ENCODE results near the gene SH2B2. TPM values are rescaled to one million over a fixed set of nuclear protein-coding genes. Genes with fewer than 3 reads are reported as not detected.

The SH2B2 gene
- total and polyA plus RNA-seq, 4 experiments from 2014 or later: 0.69 to 1.2 (median 0.79) TPM; not detected in 1

DNA sequence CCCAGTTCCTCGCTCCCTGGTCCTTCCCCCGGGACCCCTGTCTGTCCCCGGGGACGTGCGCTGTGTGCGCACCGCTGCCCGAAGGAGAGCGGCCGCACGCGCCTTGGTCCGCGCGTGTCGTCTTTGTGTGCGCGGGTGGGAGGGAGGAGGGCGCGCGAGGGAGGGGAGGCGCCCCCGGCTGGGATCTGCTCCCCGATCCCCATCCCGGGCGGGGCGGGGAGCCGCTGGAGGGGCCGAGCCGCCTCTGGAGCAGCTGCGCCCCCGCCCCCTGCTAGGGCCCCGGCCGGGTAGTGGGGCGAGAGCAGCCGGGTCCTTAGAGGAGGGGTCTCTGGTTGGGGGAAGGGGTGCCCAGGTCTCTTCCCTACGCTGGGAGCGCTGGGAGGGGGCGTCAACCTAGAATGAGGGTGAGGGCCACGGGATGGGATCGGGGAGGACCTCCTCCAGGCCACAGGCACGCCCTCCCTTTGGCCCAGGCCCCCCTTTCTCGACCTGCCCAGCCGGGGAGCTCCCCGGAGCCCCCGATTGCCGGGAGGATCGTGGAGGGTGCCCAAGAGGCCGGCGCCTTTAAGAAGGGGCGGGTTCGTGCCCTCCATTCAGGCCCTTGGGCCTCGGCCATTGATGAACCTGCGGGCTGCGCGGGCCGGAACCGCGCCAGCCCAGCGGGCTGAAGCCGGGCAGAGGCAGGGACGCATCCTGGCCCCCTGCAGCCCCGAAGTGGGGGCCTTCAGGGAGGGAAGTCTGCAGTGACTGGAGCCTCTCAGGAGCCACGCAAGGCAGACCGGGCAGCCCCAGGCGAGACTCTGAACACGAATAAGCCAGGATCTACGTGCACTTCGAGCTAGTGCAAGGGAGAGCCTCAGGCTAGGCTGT, 678 bp downstream of the SH2B2 start:
- intact Hi-C loops (cut with micrococcal nuclease): loop anchor here (5.0 to 10.0 kb wide), 2 partner anchors 77 to 175 kb away; partner anchors contain the start of genes ALKBH4 and LRWD1
- peak in 1 of 5 donors; percentile 18 for DNase-seq
- peaks cover 19 to 51% (median 34%) of the 10 kb centered on the region in 4 donors for H3K4me1 Mint-ChIP-seq

DNA sequence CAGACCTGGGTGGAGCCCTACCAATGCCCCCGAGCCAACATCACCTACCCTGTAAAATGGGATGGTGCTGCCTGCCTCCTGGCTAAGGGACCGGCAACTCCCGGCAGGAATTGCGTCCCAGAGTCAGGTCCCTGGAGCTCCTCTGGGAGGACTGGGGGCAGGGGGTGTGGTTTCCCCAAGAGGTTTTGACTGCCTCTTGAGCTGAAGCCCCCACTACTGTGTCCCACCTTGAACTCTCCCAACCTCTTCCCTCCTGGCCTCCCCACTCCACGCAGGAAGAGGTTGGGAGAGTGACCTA, 1.3 kb downstream of the SH2B2 start:
- Histone ChIP-seq H3K27ac (ENCODE audit: low read depth, low read length) (no peak overlapping the region), H3K9me3 (ENCODE audit: control insufficient read depth in 1 of 2, low read length in 2 of 2) (no peaks in the 10 kb centered on the region), H3K36me3 (ENCODE audit: insufficient read depth, low read length) (no peaks in the 10 kb centered on the region), H3K4me1 (ENCODE audit: insufficient read depth, low read length) (peaks cover 41% of the 10 kb centered on the region), H3K27me3 (ENCODE audit: insufficient read depth, low read length) (no peaks in the 10 kb centered on the region), H3K4me3 (ENCODE audit: low read length in 2 of 2) (peak overlapping the region; percentile 29 to 68)
- Mint-ChIP-seq H3K9me3 (no peaks in the 10 kb centered on the region), H3K4me3 (peak overlapping the region in 6 of 8 donors; percentile 51 to 70 (median 66)), H3K27me3 (peaks cover 0 to 4% of the 10 kb centered on the region in 2 donors), H3K4me1 (peaks cover 19 to 51% (median 34%) of the 10 kb centered on the region in 4 donors), H3K36me3 (no peaks in the 10 kb centered on the region), H3K27ac (no peak overlapping the region)
- CTCF ChIA-PET (ENCODE audit: partially characterized antibody): interaction anchor here (0.5 to 0.7 kb wide), 2 partner anchors 8 to 1704 kb away, joined by 3 read pairs; no protein-coding TSS in a partner anchor
- intact Hi-C loops (cut with micrococcal nuclease): loop anchor here (5.0 to 10.0 kb wide), 2 partner anchors 77 to 174 kb away; partner anchors contain the start of genes ALKBH4 and LRWD1
- POLR2A ChIA-PET (ENCODE audit: partially characterized antibody): interaction anchor here (1.0 kb wide), 1 partner anchor 19 kb away, joined by 4 read pairs; no protein-coding TSS in a partner anchor
- no peak for DNase-seq

More for the DNA sequence above, 678 bp downstream of the SH2B2 start:
- no peaks in the 10 kb centered on the region for H3K27me3 ChIP-seq (ENCODE audit: insufficient read depth, low read length)
- H3K9me3 Mint-ChIP-seq: no peaks in the 10 kb centered on the region
- peak overlapping the region; percentile 63 to 83 (median 70) for H3K4me3 Mint-ChIP-seq
- H3K27ac Mint-ChIP-seq: no peak overlapping the region
- H3K27ac ChIP-seq (ENCODE audit: low read depth, low read length): peak overlapping the region; percentile 38
- H3K36me3 Mint-ChIP-seq: no peaks in the 10 kb centered on the region
- no peaks in the 10 kb centered on the region for H3K36me3 ChIP-seq (ENCODE audit: insufficient read depth, low read length)
- H3K9me3 ChIP-seq (ENCODE audit: control insufficient read depth in 1 of 2, low read length in 2 of 2): no peaks in the 10 kb centered on the region
- H3K4me3 ChIP-seq (ENCODE audit: low read length in 2 of 2): peak overlapping the region; percentile 29 to 68
- peaks cover 41% of the 10 kb centered on the region for H3K4me1 ChIP-seq (ENCODE audit: insufficient read depth, low read length)
- ChIA-PET CTCF (ENCODE audit: partially characterized antibody) (interaction anchor here (0.7 kb wide), 2 partner anchors 8 to 18 kb away, joined by 3 read pairs; no protein-coding TSS in a partner anchor), POLR2A (ENCODE audit: partially characterized antibody) (interaction anchor here (0.7 to 1.7 kb wide), 5 partner anchors 10 to 163 kb away, joined by 3 to 10 read pairs (median 4); partner anchors contain the start of gene PRKRIP1)
- peaks cover 0 to 4% of the 10 kb centered on the region in 2 donors for H3K27me3 Mint-ChIP-seq

DNA sequence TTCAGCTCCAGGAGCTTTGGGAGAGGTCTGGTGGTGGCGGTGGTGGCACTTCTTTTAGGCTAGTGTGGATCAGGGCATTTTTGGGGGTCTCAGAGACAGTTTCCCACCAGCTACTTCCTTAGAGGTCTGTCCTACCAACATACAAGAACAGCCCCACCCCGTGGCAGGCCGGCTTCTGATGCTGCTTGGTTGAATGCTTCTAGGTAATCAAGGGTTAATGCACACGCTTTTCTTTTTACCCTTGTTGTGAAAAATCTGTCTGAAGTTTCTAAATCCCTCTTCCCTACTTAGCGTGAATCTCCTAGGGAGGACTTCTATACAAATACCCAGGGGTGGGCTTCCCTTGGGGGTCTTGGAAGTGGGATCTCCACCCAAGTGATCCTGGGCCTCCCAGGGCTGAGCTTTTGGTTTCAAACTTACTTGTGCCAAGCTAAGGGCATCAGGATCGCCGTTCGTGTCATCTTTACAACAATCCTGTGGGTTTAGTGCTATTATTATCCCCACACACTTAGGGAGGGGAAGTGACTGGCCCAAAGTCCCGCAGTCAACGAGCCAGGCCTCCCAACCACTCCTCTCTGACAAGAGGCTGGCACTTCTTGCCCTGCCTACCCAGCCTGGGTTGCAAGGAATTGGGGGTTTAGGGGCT, 1.7 kb downstream of the SH2B2 start:
- Mint-ChIP-seq H3K4me3 (peak overlapping the region; percentile 44 to 70 (median 62)), H3K36me3 (no peaks in the 10 kb centered on the region), H3K27ac (peak overlapping the region in 3 of 7 donors; percentile 35 to 68 (median 63)), H3K27me3 (peaks cover 0 to 4% of the 10 kb centered on the region in 2 donors), H3K4me1 (peaks cover 19 to 47% (median 34%) of the 10 kb centered on the region in 4 donors), H3K9me3 (no peaks in the 10 kb centered on the region)
- no peak overlapping the region for H3K4me3 ChIP-seq (ENCODE audit: low read length in 2 of 2)
- H3K9me3 ChIP-seq (ENCODE audit: control insufficient read depth in 1 of 2, low read length in 2 of 2): no peaks in the 10 kb centered on the region
- CTCF ChIA-PET (ENCODE audit: partially characterized antibody): interaction anchor here (0.5 to 1.5 kb wide), 3 partner anchors 9 to 1704 kb away, joined by 3 to 6 read pairs (median 3); no protein-coding TSS in a partner anchor
- no peak overlapping the region for H3K27ac ChIP-seq (ENCODE audit: low read depth, low read length)
- no peaks in the 10 kb centered on the region for H3K36me3 ChIP-seq (ENCODE audit: insufficient read depth, low read length)
- H3K27me3 ChIP-seq (ENCODE audit: insufficient read depth, low read length): no peaks in the 10 kb centered on the region
- peaks cover 41% of the 10 kb centered on the region for H3K4me1 ChIP-seq (ENCODE audit: insufficient read depth, low read length)
- intact Hi-C loops (cut with micrococcal nuclease): loop anchor here (5.0 to 10.0 kb wide), 2 partner anchors 76 to 174 kb away; partner anchors contain the start of genes ALKBH4 and LRWD1
- no peak for DNase-seq
- POLR2A ChIA-PET (ENCODE audit: partially characterized antibody): interaction anchor here (1.0 kb wide), 1 partner anchor 18 kb away, joined by 4 read pairs; no protein-coding TSS in a partner anchor

DNA sequence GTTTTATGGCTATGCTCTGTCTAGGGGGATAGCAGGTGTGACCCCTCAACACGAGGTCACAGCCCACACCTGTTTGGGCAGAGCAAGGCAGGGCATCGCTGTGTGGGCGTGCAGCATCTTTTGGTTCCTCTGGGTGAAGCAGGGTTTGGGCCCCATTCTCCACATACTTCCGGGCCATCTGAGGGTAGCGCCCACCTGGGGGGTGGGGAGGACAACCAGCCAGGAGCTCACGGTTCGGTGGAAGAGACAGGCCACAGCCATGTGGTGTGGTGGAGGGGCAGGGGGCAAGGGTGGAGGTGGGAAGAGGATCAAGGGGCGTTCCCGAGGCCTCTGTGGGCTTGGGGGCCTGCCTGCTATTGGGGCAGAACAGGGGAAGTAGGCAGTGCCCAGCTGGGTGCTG, 2.4 kb downstream of the SH2B2 start:
- no peaks in the 10 kb centered on the region for H3K27me3 ChIP-seq (ENCODE audit: insufficient read depth, low read length)
- no peaks in the 10 kb centered on the region for H3K36me3 ChIP-seq (ENCODE audit: insufficient read depth, low read length)
- ChIA-PET CTCF (ENCODE audit: partially characterized antibody) (interaction anchor here (1.5 kb wide), 1 partner anchor 10 kb away, joined by 6 read pairs; no protein-coding TSS in a partner anchor), POLR2A (ENCODE audit: partially characterized antibody) (interaction anchor here (0.6 kb wide), 1 partner anchor 109 kb away, joined by 3 read pairs; no protein-coding TSS in a partner anchor)
- H3K27ac ChIP-seq (ENCODE audit: low read depth, low read length): no peak overlapping the region
- intact Hi-C loops (cut with micrococcal nuclease): loop anchor here (5.0 to 10.0 kb wide), 2 partner anchors 76 to 173 kb away; partner anchors contain the start of genes ALKBH4 and LRWD1
- DNase-seq: no peak
- H3K4me3 ChIP-seq (ENCODE audit: low read length in 2 of 2): no peak overlapping the region
- H3K9me3 ChIP-seq (ENCODE audit: control insufficient read depth in 1 of 2, low read length in 2 of 2): no peaks in the 10 kb centered on the region
- Mint-ChIP-seq H3K4me1 (peaks cover 19 to 41% (median 32%) of the 10 kb centered on the region in 4 donors), H3K36me3 (no peaks in the 10 kb centered on the region), H3K4me3 (peak overlapping the region in 6 of 8 donors; percentile 8 to 70 (median 54)), H3K27me3 (peaks cover 0 to 4% of the 10 kb centered on the region in 2 donors), H3K27ac (peak overlapping the region in 1 of 7 donors; percentile 47), H3K9me3 (no peaks in the 10 kb centered on the region)
- peaks cover 41% of the 10 kb centered on the region for H3K4me1 ChIP-seq (ENCODE audit: insufficient read depth, low read length)

DNA sequence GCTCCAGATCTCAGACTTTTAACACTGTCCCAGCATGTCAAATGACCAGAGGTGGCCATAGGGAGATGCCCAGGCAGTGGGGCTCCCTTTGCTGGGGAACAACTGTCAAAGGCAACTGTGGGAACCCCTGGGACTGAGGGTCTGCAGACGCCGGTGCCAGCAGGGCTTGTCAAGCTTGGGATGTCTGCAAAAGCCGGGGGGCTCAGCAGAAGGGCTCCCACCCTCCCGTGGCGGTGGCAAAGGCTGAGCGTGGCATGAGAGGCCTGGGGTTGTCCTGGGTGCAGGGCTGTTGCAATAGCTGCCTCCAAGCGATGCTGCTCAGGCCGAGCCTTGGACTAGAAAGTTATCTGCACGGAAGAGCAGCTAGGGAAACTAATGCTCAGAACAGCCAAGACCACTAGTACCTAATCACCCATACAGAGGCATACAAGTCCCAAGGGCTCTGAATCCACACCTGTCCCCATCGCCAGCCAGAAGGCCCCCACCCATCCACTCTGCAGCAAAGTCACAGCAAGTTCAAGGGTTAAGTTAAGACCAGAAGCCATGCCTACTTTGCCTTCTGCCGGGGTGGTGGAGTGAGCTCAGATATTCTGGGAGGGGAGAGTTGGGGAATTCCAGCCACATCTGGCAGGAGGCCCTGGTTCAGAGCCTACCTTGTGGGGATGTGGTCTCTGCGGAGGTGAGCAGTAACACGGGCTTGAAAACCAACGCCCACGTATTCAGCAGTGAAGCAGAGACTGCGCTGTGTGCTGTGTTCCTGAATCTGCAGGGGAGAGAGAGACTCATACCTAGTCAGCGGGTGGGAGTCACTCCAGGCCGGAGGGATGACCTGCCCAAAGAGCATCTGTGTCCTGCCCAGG, 4.6 kb downstream of the SH2B2 start:
- Histone ChIP-seq H3K4me1 (ENCODE audit: insufficient read depth, low read length) (peaks cover 24% of the 10 kb centered on the region), H3K4me3 (ENCODE audit: low read length in 2 of 2) (no peak overlapping the region), H3K9me3 (ENCODE audit: control insufficient read depth in 1 of 2, low read length in 2 of 2) (no peaks in the 10 kb centered on the region), H3K27me3 (ENCODE audit: insufficient read depth, low read length) (no peaks in the 10 kb centered on the region), H3K36me3 (ENCODE audit: insufficient read depth, low read length) (no peaks in the 10 kb centered on the region), H3K27ac (ENCODE audit: low read depth, low read length) (no peak overlapping the region)
- Mint-ChIP-seq H3K4me1 (peaks cover 7 to 24% (median 18%) of the 10 kb centered on the region in 4 donors), H3K4me3 (peak overlapping the region in 5 of 8 donors; percentile 2 to 67 (median 29)), H3K27me3 (peaks cover 0 to 4% of the 10 kb centered on the region in 2 donors), H3K9me3 (peaks cover 0 to 1% (median 0%) of the 10 kb centered on the region in 8 donors), H3K36me3 (no peaks in the 10 kb centered on the region), H3K27ac (peak overlapping the region in 5 of 7 donors; percentile 0 to 75 (median 54))
- CTCF ChIA-PET (ENCODE audit: partially characterized antibody): no interaction called here
- POLR2A ChIA-PET (ENCODE audit: partially characterized antibody): no interaction called here
- intact Hi-C loops (cut with micrococcal nuclease): no loop called here
- DNase-seq: peak in 2 of 5 donors; percentile 43 to 71

DNA sequence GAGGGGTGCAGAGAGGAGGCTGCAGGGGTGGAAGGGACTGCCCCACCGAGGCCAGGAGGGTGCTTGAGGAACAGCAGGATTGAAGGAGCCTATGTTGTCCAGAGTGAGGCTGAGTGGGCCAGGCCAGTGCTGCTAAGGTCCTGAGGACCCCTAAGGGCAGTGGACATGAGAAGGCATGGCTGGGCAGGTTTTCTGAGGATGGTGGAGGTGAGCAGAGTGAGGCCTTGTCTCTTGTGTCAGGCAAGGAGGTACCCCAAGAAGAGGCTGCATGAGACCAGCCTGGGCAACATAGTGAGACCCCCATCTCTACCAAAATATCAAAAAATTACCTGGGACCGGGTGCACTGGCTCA, 5.2 kb downstream of the SH2B2 start:
- H3K36me3 Mint-ChIP-seq: no peaks in the 10 kb centered on the region
- H3K9me3 Mint-ChIP-seq: peaks cover 0 to 1% (median 0%) of the 10 kb centered on the region in 8 donors
- peaks cover 1 to 4% of the 10 kb centered on the region in 2 donors for H3K27me3 Mint-ChIP-seq
- H3K4me3 Mint-ChIP-seq: peak overlapping the region in 3 of 8 donors; percentile 11 to 67 (median 65)
- H3K27ac ChIP-seq (ENCODE audit: low read depth, low read length): no peak overlapping the region
- H3K27ac Mint-ChIP-seq: peak overlapping the region in 2 of 7 donors; percentile 54 to 74
- ChIA-PET CTCF (ENCODE audit: partially characterized antibody) (no interaction called here), POLR2A (ENCODE audit: partially characterized antibody) (no interaction called here)
- no peaks in the 10 kb centered on the region for H3K9me3 ChIP-seq (ENCODE audit: control insufficient read depth in 1 of 2, low read length in 2 of 2)
- H3K27me3 ChIP-seq (ENCODE audit: insufficient read depth, low read length): no peaks in the 10 kb centered on the region
- H3K36me3 ChIP-seq (ENCODE audit: insufficient read depth, low read length): no peaks in the 10 kb centered on the region
- peaks cover 7 to 24% (median 18%) of the 10 kb centered on the region in 4 donors for H3K4me1 Mint-ChIP-seq
- DNase-seq: no peak
- no peak overlapping the region for H3K4me3 ChIP-seq (ENCODE audit: low read length in 2 of 2)
- peaks cover 24% of the 10 kb centered on the region for H3K4me1 ChIP-seq (ENCODE audit: insufficient read depth, low read length)
- intact Hi-C loops (cut with micrococcal nuclease): no loop called here
